ENCODE measurements around the gene ANKFY1. TPM values are rescaled to one million over a fixed set of nuclear protein-coding genes. Genes with fewer than 3 reads are reported as not detected.

The ANKFY1 gene, protein sequence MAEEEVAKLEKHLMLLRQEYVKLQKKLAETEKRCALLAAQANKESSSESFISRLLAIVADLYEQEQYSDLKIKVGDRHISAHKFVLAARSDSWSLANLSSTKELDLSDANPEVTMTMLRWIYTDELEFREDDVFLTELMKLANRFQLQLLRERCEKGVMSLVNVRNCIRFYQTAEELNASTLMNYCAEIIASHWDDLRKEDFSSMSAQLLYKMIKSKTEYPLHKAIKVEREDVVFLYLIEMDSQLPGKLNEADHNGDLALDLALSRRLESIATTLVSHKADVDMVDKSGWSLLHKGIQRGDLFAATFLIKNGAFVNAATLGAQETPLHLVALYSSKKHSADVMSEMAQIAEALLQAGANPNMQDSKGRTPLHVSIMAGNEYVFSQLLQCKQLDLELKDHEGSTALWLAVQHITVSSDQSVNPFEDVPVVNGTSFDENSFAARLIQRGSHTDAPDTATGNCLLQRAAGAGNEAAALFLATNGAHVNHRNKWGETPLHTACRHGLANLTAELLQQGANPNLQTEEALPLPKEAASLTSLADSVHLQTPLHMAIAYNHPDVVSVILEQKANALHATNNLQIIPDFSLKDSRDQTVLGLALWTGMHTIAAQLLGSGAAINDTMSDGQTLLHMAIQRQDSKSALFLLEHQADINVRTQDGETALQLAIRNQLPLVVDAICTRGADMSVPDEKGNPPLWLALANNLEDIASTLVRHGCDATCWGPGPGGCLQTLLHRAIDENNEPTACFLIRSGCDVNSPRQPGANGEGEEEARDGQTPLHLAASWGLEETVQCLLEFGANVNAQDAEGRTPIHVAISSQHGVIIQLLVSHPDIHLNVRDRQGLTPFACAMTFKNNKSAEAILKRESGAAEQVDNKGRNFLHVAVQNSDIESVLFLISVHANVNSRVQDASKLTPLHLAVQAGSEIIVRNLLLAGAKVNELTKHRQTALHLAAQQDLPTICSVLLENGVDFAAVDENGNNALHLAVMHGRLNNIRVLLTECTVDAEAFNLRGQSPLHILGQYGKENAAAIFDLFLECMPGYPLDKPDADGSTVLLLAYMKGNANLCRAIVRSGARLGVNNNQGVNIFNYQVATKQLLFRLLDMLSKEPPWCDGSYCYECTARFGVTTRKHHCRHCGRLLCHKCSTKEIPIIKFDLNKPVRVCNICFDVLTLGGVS
- 100 to 1,000 TPM in 1 of 2 donors, 10 to 100 TPM in 1; 67.6 to 107 TPM for total RNA-seq

- Mint-ChIP-seq H3K27me3 (no peaks in the 10 kb centered on the region), H3K27ac (peak within 1 kb of the TSS; percentile 80 to 99), H3K9me3 (peaks cover 3% of the 10 kb centered on the region), H3K4me1 (ENCODE audit: low read depth in 2 of 2) (peaks cover 29 to 35% of the 10 kb centered on the region in 2 donors), H3K4me3 (peak within 1 kb of the TSS; percentile 93), H3K36me3 (peaks cover 13% of the 10 kb centered on the region)
- DNase-seq (ENCODE audit: low spot score) (peak; percentile 98), ATAC-seq (peak; percentile 96 to 98)
These were observed at the start of gene ANKFY1 for GRCh38 chr17:4263282-4264215. ANKFY1 (minus strand) TSS chr17:4263979; CDS start chr17:4263941, 38 bp downstream.

- H3K27ac Mint-ChIP-seq, result peak overlapping the region in 1 of 2 donors; percentile 26
- no peak overlapping the region for H3K4me3 Mint-ChIP-seq
- peaks cover 53 to 55% of the 10 kb centered on the region in 2 donors for H3K4me1 Mint-ChIP-seq (ENCODE audit: low read depth in 2 of 2)
These were observed 46.7 kb upstream of the ANKFY1 start for GRCh38 chr17:4310354-4311060.

DNA sequence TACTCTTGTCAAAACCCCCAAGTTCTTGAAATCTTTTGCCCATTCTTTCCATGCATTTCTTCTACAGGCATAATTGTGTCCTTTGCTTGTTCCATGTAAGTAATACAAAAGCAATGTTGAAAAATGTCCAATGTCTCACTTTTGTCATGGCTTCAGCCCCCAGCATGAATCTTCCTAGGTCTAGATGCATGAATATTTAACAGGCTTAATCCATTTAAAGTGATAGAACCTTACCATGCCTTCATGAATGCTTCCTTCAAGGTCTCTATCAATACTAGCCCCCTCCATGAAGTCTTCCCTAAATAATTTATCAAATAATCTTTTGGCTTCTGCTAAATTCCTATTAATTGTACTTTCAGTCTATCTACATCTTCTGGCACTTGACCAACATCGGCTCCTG, 46.1 kb upstream of the ANKFY1 start:
- ATAC-seq (no peak), DNase-seq (ENCODE audit: low spot score) (no peak)
- Mint-ChIP-seq H3K27me3 (no peaks in the 10 kb centered on the region), H3K9me3 (no peaks in the 10 kb centered on the region), H3K4me1 (ENCODE audit: low read depth in 2 of 2) (peaks cover 51 to 52% of the 10 kb centered on the region in 2 donors), H3K27ac (peak overlapping the region in 1 of 2 donors; percentile 26), H3K4me3 (no peak overlapping the region), H3K36me3 (no peaks in the 10 kb centered on the region)

More at GRCh38 chr17:4310354-4311060, 46.7 kb upstream of the ANKFY1 start:
- Mint-ChIP-seq H3K9me3 (no peaks in the 10 kb centered on the region), H3K27me3 (no peaks in the 10 kb centered on the region), H3K36me3 (no peaks in the 10 kb centered on the region)
- DNase-seq (ENCODE audit: low spot score) (no peak), ATAC-seq (no peak)

DNA sequence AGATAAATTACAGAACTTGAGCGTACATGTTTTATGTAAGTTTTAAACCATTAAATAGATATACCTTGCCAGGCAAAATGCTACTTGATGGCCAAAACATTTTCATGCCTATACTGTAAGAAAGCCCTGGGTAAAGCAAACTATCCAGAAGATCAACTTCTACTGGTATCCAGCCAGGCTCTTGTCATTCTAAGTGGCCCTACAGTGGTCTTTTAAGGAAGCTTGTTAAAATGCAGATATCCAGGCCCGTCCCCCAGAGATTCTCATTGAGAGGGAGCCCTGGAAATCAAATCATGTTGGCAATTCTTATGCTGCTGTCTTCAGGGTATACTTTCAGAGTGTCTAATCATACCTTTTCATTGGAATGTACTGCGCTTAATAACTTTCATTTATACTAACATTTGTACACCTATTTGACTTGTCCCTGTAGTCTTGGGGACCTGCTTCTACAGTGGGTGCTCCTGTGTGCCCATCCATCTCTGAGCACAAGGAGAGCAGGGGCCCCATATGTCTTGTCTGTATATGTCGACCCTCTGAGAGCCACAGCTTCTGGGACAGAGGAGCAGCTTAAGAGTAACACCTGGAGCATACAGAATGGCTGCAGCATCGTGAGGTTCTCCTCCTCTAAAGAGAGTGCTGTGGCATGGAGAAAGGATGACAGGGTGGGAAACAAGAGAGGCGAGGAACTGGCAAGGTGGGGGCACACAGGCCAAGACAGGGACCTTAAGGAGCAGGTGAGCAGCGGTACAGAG, 43.6 kb upstream of the ANKFY1 start:
- Mint-ChIP-seq H3K4me3 (no peak overlapping the region), H3K9me3 (no peaks in the 10 kb centered on the region), H3K4me1 (ENCODE audit: low read depth in 2 of 2) (peaks cover 30 to 37% of the 10 kb centered on the region in 2 donors), H3K27me3 (no peaks in the 10 kb centered on the region), H3K36me3 (no peaks in the 10 kb centered on the region), H3K27ac (no peak overlapping the region)
- ATAC-seq (no peak), DNase-seq (ENCODE audit: low spot score) (no peak)

- H3K27ac Mint-ChIP-seq, result no peak overlapping the region
- H3K4me1 Mint-ChIP-seq (ENCODE audit: low read depth in 2 of 2), result peaks cover 19 to 20% of the 10 kb centered on the region in 2 donors
- ATAC-seq (no peak), DNase-seq (ENCODE audit: low spot score) (no peak)
- no peaks in the 10 kb centered on the region for H3K27me3 Mint-ChIP-seq
- no peaks in the 10 kb centered on the region for H3K9me3 Mint-ChIP-seq
- no peak overlapping the region for H3K4me3 Mint-ChIP-seq
- no peaks in the 10 kb centered on the region for H3K36me3 Mint-ChIP-seq
These were observed 41.4 kb upstream of the ANKFY1 start for GRCh38 chr17:4305224-4305623.

GRCh38 chr17:4304417-4305027, 40.7 kb upstream of the ANKFY1 start:
- H3K27me3 Mint-ChIP-seq, result no peaks in the 10 kb centered on the region
- H3K27ac Mint-ChIP-seq, result no peak overlapping the region
- peaks cover 12 to 13% of the 10 kb centered on the region in 2 donors for H3K4me1 Mint-ChIP-seq (ENCODE audit: low read depth in 2 of 2)
- H3K36me3 Mint-ChIP-seq, result no peaks in the 10 kb centered on the region
- DNase-seq (ENCODE audit: low spot score) (no peak), ATAC-seq (peak in 1 of 2 donors; percentile 68)
- H3K4me3 Mint-ChIP-seq, result no peak overlapping the region
- H3K9me3 Mint-ChIP-seq, result no peaks in the 10 kb centered on the region

- H3K36me3 Mint-ChIP-seq, result no peaks in the 10 kb centered on the region
These were observed 37.3 kb upstream of the ANKFY1 start for GRCh38 chr17:4301066-4301465.

GRCh38 chr17:4297351-4297750, 33.6 kb upstream of the ANKFY1 start:
- DNase-seq (ENCODE audit: low spot score) (no peak), ATAC-seq (no peak)
- Mint-ChIP-seq H3K27ac (peak overlapping the region in 1 of 2 donors; percentile 8), H3K36me3 (no peaks in the 10 kb centered on the region), H3K4me1 (ENCODE audit: low read depth in 2 of 2) (peaks cover 4 to 11% of the 10 kb centered on the region in 2 donors), H3K9me3 (no peaks in the 10 kb centered on the region), H3K27me3 (no peaks in the 10 kb centered on the region), H3K4me3 (no peak overlapping the region)

More at GRCh38 chr17:4301066-4301465, 37.3 kb upstream of the ANKFY1 start:
- peaks cover 4 to 5% of the 10 kb centered on the region in 2 donors for H3K4me1 Mint-ChIP-seq (ENCODE audit: low read depth in 2 of 2)
- DNase-seq (ENCODE audit: low spot score) (no peak), ATAC-seq (no peak)
- H3K4me3 Mint-ChIP-seq, result no peak overlapping the region
- H3K9me3 Mint-ChIP-seq, result no peaks in the 10 kb centered on the region
- no peaks in the 10 kb centered on the region for H3K27me3 Mint-ChIP-seq
- no peak overlapping the region for H3K27ac Mint-ChIP-seq

- Mint-ChIP-seq H3K4me3 (no peak overlapping the region), H3K9me3 (no peaks in the 10 kb centered on the region), H3K27me3 (no peaks in the 10 kb centered on the region), H3K4me1 (ENCODE audit: low read depth in 2 of 2) (peaks cover 4 to 12% of the 10 kb centered on the region in 2 donors), H3K36me3 (no peaks in the 10 kb centered on the region), H3K27ac (no peak overlapping the region)
- no peak for ATAC-seq
- no peak for DNase-seq (ENCODE audit: low spot score)
These were observed 31.9 kb upstream of the ANKFY1 start for GRCh38 chr17:4295686-4296085.

DNA sequence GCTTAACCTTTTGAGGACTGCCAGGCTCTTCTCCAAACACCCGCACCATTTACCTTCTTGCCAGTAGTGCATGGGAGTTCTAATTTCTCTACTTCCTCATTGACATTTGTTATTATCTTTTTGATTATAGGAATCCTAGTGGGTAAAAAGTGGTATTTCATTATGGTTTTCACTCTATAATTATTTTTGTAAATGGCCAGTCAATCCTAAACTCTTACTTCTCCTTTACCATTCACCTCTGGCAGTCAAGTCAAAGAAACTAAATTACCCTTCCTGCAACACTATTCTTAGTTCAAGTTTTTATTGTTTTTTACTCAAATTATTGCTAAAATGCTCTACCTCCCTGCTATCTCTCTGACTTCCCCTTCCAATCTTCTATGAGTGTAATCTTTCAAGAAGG, 29.8 kb upstream of the ANKFY1 start:
- Mint-ChIP-seq H3K27me3 (no peaks in the 10 kb centered on the region), H3K27ac (no peak overlapping the region), H3K9me3 (no peaks in the 10 kb centered on the region), H3K4me3 (no peak overlapping the region), H3K4me1 (ENCODE audit: low read depth in 2 of 2) (peaks cover 4 to 12% of the 10 kb centered on the region in 2 donors), H3K36me3 (no peaks in the 10 kb centered on the region)
- DNase-seq (ENCODE audit: low spot score) (no peak), ATAC-seq (no peak)

- H3K27ac Mint-ChIP-seq, result peak overlapping the region in 1 of 2 donors; percentile 68
- H3K36me3 Mint-ChIP-seq, result no peaks in the 10 kb centered on the region
- H3K9me3 Mint-ChIP-seq, result no peaks in the 10 kb centered on the region
- no peaks in the 10 kb centered on the region for H3K27me3 Mint-ChIP-seq
- H3K4me3 Mint-ChIP-seq, result no peak overlapping the region
- DNase-seq (ENCODE audit: low spot score), result no peak
- ATAC-seq, result no peak
- peaks cover 0 to 12% of the 10 kb centered on the region in 2 donors for H3K4me1 Mint-ChIP-seq (ENCODE audit: low read depth in 2 of 2)
These were observed 23.9 kb upstream of the ANKFY1 start for GRCh38 chr17:4287710-4288109.
